ENCODE results near the gene CTRL.
A peak's percentile ranks its signal among the peaks of the same experiment; 100 is the strongest.
"Not testable (repeated sequence)": the region's sequence is repeated elsewhere in the genome, so short reads cannot be mapped to it uniquely, and the experiment has no call there.

CTRL gene

GRCh38 chr16:67941469-67942199 is 10.0 kb upstream of the CTRL start:
- DNase-seq (ENCODE audit: low spot score) = no peak

- no peak for DNase-seq (ENCODE audit: low spot score)
These were observed 8.9 kb upstream of the CTRL start for GRCh38 chr16:67940446-67941089.

- no peak for DNase-seq (ENCODE audit: low spot score)
These were observed 8.1 kb upstream of the CTRL start for GRCh38 chr16:67939507-67940445.

GRCh38 chr16:67937713-67938112 is 6.1 kb upstream of the CTRL start:
- not testable (repeated sequence) for DNase-seq (ENCODE audit: low spot score)

GRCh38 chr16:67936880-67937605 is 5.4 kb upstream of the CTRL start:
- no peak for DNase-seq (ENCODE audit: low spot score)

GRCh38 chr16:67936124-67936879 is 4.6 kb upstream of the CTRL start, which contains the start of gene PSMB10:
PSMB10 (minus strand) TSS chr16:67936850; CDS start chr16:67936749, 101 bp downstream.
- no peak for DNase-seq (ENCODE audit: low spot score)

- DNase-seq (ENCODE audit: low spot score) = peak; percentile 90
These were observed 3.9 kb upstream of the CTRL start for GRCh38 chr16:67935402-67936123.

GRCh38 chr16:67935101-67935401 is 3.4 kb upstream of the CTRL start:
- no peak for DNase-seq (ENCODE audit: low spot score)

- DNase-seq (ENCODE audit: low spot score) = no peak
These were observed 2.8 kb upstream of the CTRL start for GRCh38 chr16:67934306-67935100.

- no peak for DNase-seq (ENCODE audit: low spot score)
These were observed 2.1 kb upstream of the CTRL start for GRCh38 chr16:67933805-67934204.

GRCh38 chr16:67932462-67932840 is 789 bp upstream of the CTRL start:
- DNase-seq (ENCODE audit: low spot score) = no peak

GRCh38 chr16:67930678-67931211 is 917 bp downstream of the CTRL start:
- no peak for DNase-seq (ENCODE audit: low spot score)

GRCh38 chr16:67930191-67930590 is 1.5 kb downstream of the CTRL start:
- no peak for DNase-seq (ENCODE audit: low spot score)

GRCh38 chr16:67928561-67929364 is 2.9 kb downstream of the CTRL start:
- DNase-seq (ENCODE audit: low spot score) = no peak

GRCh38 chr16:67928147-67928546 is 3.5 kb downstream of the CTRL start:
- no peak for DNase-seq (ENCODE audit: low spot score)

GRCh38 chr16:67927131-67927941 is 4.3 kb downstream of the CTRL start:
- DNase-seq (ENCODE audit: low spot score) = no peak

GRCh38 chr16:67926181-67926750 is 5.4 kb downstream of the CTRL start:
- no peak for DNase-seq (ENCODE audit: low spot score)

All from left forelimb (tissue), 1 donor.